ENCODE results near the gene SMOC2. TPM values are rescaled to one million over a fixed set of nuclear protein-coding genes. Genes with fewer than 3 reads are reported as not detected.

Gene SMOC2
- not detected in 2 replicates for total RNA-seq (2014; rRNA removed; shearing (Covaris generic))

DNA sequence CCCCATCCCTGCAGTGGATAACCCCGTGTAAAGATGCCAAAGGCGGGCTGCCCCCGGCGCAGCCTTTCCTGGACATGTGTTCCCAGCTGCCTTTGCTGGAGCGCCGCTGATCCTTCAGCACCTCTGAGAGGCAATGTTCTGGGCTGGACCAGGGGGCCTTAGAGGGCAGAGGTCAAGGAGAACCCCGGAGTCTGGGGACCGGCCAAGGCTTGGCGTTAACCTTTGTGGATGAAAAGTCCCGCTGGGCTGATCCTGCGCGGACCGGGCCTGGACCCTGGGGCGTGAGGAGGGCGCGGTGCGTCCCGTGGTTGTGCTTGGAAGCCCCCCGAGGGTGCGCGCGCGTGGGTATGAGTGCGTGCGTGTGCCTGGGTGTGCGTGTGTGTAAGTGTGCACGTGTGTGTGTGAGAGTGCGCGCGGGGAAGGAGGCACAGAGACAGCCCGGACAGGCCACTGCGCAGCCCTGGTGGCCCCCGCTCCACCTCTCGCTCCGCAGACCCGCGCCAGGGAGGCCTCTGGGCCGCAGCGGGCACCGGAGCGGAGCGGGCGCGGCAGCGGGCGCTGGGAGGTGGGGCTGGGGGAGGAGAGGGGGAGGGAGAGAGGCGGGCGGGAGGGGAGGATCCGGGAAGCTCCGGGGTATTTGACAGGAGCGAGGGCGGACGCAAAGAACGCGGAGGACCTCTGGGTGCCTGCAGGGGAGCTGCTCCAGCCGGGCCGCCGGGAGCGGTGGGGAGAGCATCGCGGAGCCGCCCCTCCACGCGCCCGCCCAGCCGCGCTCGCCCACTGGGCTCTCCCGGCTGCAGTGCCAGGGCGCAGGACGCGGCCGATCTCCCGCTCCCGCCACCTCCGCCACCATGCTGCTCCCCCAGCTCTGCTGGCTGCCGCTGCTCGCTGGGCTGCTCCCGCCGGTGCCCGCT, at the start of gene SMOC2:
SMOC2 (plus strand) TSS at position 665 of the 914 bp plus-strand sequence; CDS start at position 852, 187 bp downstream.
- H3K27me3 ChIP-seq (replicated peaks) = no peaks in the 10 kb centered on the region
- DNase-seq (ENCODE audit: low read depth in 1 of 2, low spot score in 2 of 2) = no peak
- H3K9me3 ChIP-seq (replicated peaks) = no peaks in the 10 kb centered on the region; the same call in 1 of the 2 replicates
- H3K4me1 ChIP-seq (replicated peaks) = no peaks in the 10 kb centered on the region
- H3K36me3 ChIP-seq = no peaks in the 10 kb centered on the region
- no peak within 1 kb of the TSS for H3K27ac ChIP-seq
- no peak within 1 kb of the TSS for H3K4me3 ChIP-seq

- no peak overlapping the region for H3K4me3 ChIP-seq
- DNase-seq (ENCODE audit: low read depth in 1 of 2, low spot score in 2 of 2) = no peak
- H3K4me1 ChIP-seq (replicated peaks) = no peaks in the 10 kb centered on the region
- H3K9me3 ChIP-seq (replicated peaks) = peaks cover 4% of the 10 kb centered on the region; the same call in 1 of the 2 replicates
- no peaks in the 10 kb centered on the region for H3K36me3 ChIP-seq
- H3K27ac ChIP-seq = no peak overlapping the region
- H3K27me3 ChIP-seq (replicated peaks) = no peaks in the 10 kb centered on the region
Measured at GRCh38 chr6:168393126-168393870, 47.7 kb upstream of the SMOC2 start.

- no peaks in the 10 kb centered on the region for H3K4me1 ChIP-seq (replicated peaks)
- H3K9me3 ChIP-seq (replicated peaks) = peaks cover 4% of the 10 kb centered on the region; the same call in 1 of the 2 replicates
- no peak overlapping the region for H3K4me3 ChIP-seq
- H3K27ac ChIP-seq = no peak overlapping the region
- H3K27me3 ChIP-seq (replicated peaks) = no peaks in the 10 kb centered on the region
- H3K36me3 ChIP-seq = no peaks in the 10 kb centered on the region
- DNase-seq (ENCODE audit: low read depth in 1 of 2, low spot score in 2 of 2) = no peak
Measured at GRCh38 chr6:168394606-168395005, 46.4 kb upstream of the SMOC2 start.

DNA sequence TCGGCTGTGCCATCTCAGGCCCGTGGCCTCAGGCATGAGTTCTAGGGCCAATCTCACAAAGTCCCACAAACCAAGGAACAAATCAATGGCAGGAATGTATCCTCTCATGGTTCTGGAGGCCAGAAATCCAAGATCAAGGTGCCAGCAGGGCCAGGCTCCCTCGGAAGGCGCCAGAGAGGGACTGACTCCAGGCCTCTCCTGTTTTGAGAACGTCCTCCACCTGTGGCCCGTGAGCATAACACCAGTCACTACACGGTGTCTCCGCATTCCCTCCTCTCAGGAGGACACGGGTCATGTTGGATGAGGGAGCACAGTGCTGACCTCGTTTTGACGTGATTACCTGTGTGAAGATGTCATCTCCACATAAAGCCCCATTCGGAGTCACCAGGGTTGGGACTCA, 45.0 kb upstream of the SMOC2 start:
- Histone ChIP-seq H3K27me3 (replicated peaks) (no peaks in the 10 kb centered on the region), H3K9me3 (replicated peaks) (peaks cover 4% of the 10 kb centered on the region; the same call in 1 of the 2 replicates), H3K36me3 (no peaks in the 10 kb centered on the region), H3K4me3 (no peak overlapping the region), H3K27ac (no peak overlapping the region), H3K4me1 (replicated peaks) (no peaks in the 10 kb centered on the region)
- DNase-seq (ENCODE audit: low read depth in 1 of 2, low spot score in 2 of 2) = no peak

DNA sequence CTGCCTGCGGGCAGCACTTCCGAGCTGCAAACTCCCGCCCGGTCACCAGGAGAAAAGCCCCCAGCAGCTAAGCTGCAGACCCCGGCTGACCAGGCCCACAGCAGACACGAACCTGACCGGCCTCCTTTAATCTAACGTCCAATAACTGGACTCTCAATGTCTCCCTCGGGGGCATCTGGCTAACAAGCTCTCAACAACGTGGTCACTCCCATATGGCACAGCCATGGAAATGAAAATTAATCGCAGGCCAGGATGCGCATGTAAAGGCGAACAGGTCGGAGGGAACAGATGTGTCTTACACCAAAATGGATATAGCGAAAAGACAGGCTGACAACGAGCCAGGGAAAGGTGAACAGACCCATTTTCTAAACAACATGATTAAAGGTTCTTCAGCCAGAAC, 44.4 kb upstream of the SMOC2 start:
- Histone ChIP-seq H3K36me3 (no peaks in the 10 kb centered on the region), H3K9me3 (replicated peaks) (peaks cover 4% of the 10 kb centered on the region; the same call in 1 of the 2 replicates), H3K4me1 (replicated peaks) (no peaks in the 10 kb centered on the region), H3K27ac (no peak overlapping the region), H3K4me3 (no peak overlapping the region), H3K27me3 (replicated peaks) (no peaks in the 10 kb centered on the region)
- DNase-seq (ENCODE audit: low read depth in 1 of 2, low spot score in 2 of 2) = no peak

DNA sequence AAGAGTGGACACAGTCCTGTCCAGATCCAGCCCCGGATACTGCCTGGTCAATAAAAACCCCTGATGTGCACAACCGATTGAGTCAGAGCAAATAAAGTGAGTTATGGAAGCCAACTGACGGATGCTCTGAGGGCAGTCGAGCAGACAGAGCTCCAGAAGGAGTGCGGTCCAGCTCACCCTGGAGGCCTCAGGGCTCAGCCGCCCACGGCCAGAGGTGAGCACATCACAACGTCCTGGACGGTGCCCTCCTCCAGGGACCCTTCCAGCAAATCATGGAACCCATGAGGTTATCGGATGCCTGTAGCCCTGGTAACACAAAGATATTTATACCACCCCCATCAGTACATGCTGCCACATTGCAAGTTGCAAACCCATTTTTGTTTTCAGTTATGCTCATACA, 44.0 kb upstream of the SMOC2 start:
- H3K4me1 ChIP-seq (replicated peaks) = no peaks in the 10 kb centered on the region

DNA sequence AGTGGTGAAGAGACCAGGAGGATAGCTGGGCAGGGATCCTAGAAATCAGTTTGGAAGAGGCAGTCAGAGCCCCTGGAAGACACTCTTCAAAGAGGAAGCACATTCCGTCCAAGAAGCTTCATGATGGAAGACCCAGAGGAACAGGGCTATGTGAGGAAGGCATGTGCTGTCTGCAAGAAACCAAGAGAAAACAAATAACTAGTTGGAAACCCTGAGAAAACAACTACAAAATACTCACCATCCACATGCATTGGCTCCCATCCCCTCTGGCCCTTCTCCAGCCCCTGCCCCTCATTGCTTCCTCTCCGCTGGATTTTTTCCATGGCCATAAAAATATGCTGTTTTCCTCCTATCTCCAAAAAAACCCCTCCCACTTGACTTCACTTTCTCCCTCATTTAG, 40.9 kb upstream of the SMOC2 start:
- H3K27me3 ChIP-seq (replicated peaks) = no peaks in the 10 kb centered on the region
- no peak overlapping the region for H3K4me3 ChIP-seq
- 0 out of 2 replicates have a peak, but pooled peaks cover 4% of the 10 kb centered on the region for H3K9me3 ChIP-seq (replicated peaks)
- H3K4me1 ChIP-seq (replicated peaks) = no peaks in the 10 kb centered on the region
- H3K27ac ChIP-seq = no peak overlapping the region
- no peak for DNase-seq (ENCODE audit: low read depth in 1 of 2, low spot score in 2 of 2)
- H3K36me3 ChIP-seq = no peaks in the 10 kb centered on the region

More for the DNA sequence above, 44.0 kb upstream of the SMOC2 start:
- no peak overlapping the region for H3K4me3 ChIP-seq
- no peak overlapping the region for H3K27ac ChIP-seq
- DNase-seq (ENCODE audit: low read depth in 1 of 2, low spot score in 2 of 2) = no peak
- H3K9me3 ChIP-seq (replicated peaks) = peaks cover 4% of the 10 kb centered on the region; the same call in 1 of the 2 replicates
- H3K36me3 ChIP-seq = no peaks in the 10 kb centered on the region
- H3K27me3 ChIP-seq (replicated peaks) = no peaks in the 10 kb centered on the region

GRCh38 chr6:168403370-168404005, 37.5 kb upstream of the SMOC2 start:
- Histone ChIP-seq H3K4me1 (replicated peaks) (no peaks in the 10 kb centered on the region), H3K9me3 (replicated peaks) (peaks cover 2% of the 10 kb centered on the region; the same call in 1 of the 2 replicates), H3K27ac (no peak overlapping the region), H3K36me3 (no peaks in the 10 kb centered on the region), H3K27me3 (replicated peaks) (no peaks in the 10 kb centered on the region), H3K4me3 (no peak overlapping the region)
- DNase-seq (ENCODE audit: low read depth in 1 of 2, low spot score in 2 of 2) = no peak

- Histone ChIP-seq H3K27ac (no peak overlapping the region), H3K4me1 (replicated peaks) (no peaks in the 10 kb centered on the region), H3K36me3 (no peaks in the 10 kb centered on the region), H3K4me3 (no peak overlapping the region), H3K27me3 (replicated peaks) (no peaks in the 10 kb centered on the region), H3K9me3 (replicated peaks) (peaks cover 2% of the 10 kb centered on the region; the same call in 1 of the 2 replicates)
- DNase-seq (ENCODE audit: low read depth in 1 of 2, low spot score in 2 of 2) = no peak
Measured at GRCh38 chr6:168404560-168404959, 36.4 kb upstream of the SMOC2 start.

DNA sequence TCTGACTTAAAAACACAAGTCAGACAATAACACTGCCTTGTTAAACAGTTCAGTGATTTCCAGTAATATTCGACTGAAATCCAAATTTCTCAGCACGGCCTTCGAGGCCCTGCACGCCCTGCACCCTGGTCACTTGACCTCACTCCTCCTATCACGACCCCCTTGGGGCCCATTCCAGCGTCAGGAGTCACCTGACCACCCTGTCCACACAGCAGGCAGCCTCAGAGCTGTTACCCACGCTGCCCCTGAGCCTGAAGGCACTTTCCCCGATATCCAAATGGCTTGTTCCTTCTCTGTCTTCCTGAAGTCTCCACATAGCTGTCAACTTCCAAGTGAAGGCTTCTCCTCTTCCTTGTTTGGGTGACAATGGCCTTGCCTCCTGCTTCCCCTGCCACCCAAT, 33.1 kb upstream of the SMOC2 start:
- DNase-seq (ENCODE audit: low read depth in 1 of 2, low spot score in 2 of 2) = no peak
- H3K27me3 ChIP-seq (replicated peaks) = no peaks in the 10 kb centered on the region
- peaks cover 5% of the 10 kb centered on the region; the same call in 1 of the 2 replicates for H3K9me3 ChIP-seq (replicated peaks)
- no peaks in the 10 kb centered on the region for H3K36me3 ChIP-seq
- no peak overlapping the region for H3K4me3 ChIP-seq
- no peaks in the 10 kb centered on the region for H3K4me1 ChIP-seq (replicated peaks)
- H3K27ac ChIP-seq = no peak overlapping the region

DNA sequence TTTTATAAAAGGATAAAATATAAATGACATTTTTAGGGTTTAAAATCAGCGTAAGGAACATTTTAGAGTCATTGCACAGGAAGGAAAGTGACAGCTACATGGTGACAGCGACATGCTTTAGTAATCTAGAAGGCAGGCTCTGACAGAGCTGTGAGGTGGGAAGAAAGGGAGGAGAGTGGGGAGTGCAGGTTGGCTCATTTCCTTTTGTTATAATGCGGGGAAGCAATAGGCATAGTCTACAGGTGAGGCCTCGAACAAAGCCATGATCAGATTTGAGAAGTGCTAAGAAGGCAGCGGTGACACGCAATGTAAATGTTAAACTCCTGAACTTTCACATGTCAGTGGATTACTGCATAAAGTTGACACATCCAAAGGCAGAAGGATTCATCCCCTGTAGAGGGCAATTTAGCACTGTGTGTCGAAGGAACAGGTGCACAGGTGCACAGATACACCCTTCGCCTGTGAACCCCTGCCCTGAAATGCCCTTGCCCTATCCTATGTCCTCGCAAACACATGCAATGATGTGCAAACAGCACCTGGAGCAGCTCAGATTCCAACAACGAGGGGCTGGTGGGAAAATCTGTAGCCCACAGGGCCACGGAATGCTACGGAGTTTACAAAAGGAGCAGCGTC, 32.4 kb upstream of the SMOC2 start:
- no peaks in the 10 kb centered on the region for H3K36me3 ChIP-seq
- H3K4me3 ChIP-seq = no peak overlapping the region
- DNase-seq (ENCODE audit: low read depth in 1 of 2, low spot score in 2 of 2) = no peak
- H3K9me3 ChIP-seq (replicated peaks) = peaks cover 5% of the 10 kb centered on the region; the same call in 1 of the 2 replicates
- H3K27ac ChIP-seq = no peak overlapping the region
- H3K4me1 ChIP-seq (replicated peaks) = no peaks in the 10 kb centered on the region
- no peaks in the 10 kb centered on the region for H3K27me3 ChIP-seq (replicated peaks)

DNA sequence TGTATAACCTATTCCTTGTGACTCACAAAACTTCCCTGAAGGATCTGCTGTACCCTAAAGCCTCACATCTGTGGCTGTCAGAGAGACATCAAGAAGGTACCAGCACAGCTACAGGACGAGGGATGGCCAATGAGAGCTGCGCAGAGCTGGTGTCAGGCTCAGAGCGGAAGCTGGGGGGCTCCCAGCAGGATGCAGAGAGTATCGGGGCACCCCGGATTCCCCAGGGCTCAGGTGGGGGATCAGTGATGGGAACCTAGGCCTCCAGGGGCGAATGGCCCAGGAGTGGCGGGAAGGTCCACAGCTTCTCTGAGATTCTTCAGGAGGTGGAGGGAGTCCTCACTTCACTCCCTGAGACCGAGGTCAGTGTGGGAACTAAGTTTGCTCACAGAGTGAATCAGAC, 30.9 kb upstream of the SMOC2 start:
- H3K4me3 ChIP-seq = no peak overlapping the region
- peaks cover 5% of the 10 kb centered on the region; the same call in 1 of the 2 replicates for H3K9me3 ChIP-seq (replicated peaks)
- no peak for DNase-seq (ENCODE audit: low read depth in 1 of 2, low spot score in 2 of 2)
- no peaks in the 10 kb centered on the region for H3K27me3 ChIP-seq (replicated peaks)
- no peaks in the 10 kb centered on the region for H3K36me3 ChIP-seq
- no peaks in the 10 kb centered on the region for H3K4me1 ChIP-seq (replicated peaks)
- no peak overlapping the region for H3K27ac ChIP-seq

- DNase-seq (ENCODE audit: low read depth in 1 of 2, low spot score in 2 of 2) = peak in 1 of 2 experiments; percentile 33
- Histone ChIP-seq H3K9me3 (replicated peaks) (peaks cover 5% of the 10 kb centered on the region; the same call in 1 of the 2 replicates), H3K4me3 (no peak overlapping the region), H3K36me3 (no peaks in the 10 kb centered on the region), H3K27ac (no peak overlapping the region), H3K27me3 (replicated peaks) (no peaks in the 10 kb centered on the region), H3K4me1 (replicated peaks) (no peaks in the 10 kb centered on the region)
Measured at GRCh38 chr6:168410554-168411011, 30.4 kb upstream of the SMOC2 start.
